Measurements from ENCODE around the gene TNNT1.

DNA sequence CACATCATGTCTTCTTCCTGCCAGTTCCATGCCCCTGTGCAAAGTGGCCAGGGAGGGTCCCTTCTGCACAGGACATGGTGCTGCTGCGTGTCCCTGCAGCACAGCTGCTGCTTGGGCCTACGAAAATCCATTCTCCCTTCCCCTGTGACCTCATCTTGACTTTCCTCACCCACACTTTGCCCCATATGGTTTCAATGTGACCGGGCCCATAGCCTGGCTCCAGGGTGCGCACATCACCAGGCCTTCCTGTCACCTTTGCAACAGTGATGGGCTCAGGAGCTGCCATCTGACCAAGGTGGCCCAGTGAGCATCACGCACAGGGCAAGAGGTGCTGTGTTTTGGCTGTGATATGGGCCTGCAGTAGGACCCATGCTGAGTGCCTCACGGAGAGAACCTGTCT lies 42.4 kb downstream of the TNNT1 start:
- TF ChIP-seq, protein P1, sequence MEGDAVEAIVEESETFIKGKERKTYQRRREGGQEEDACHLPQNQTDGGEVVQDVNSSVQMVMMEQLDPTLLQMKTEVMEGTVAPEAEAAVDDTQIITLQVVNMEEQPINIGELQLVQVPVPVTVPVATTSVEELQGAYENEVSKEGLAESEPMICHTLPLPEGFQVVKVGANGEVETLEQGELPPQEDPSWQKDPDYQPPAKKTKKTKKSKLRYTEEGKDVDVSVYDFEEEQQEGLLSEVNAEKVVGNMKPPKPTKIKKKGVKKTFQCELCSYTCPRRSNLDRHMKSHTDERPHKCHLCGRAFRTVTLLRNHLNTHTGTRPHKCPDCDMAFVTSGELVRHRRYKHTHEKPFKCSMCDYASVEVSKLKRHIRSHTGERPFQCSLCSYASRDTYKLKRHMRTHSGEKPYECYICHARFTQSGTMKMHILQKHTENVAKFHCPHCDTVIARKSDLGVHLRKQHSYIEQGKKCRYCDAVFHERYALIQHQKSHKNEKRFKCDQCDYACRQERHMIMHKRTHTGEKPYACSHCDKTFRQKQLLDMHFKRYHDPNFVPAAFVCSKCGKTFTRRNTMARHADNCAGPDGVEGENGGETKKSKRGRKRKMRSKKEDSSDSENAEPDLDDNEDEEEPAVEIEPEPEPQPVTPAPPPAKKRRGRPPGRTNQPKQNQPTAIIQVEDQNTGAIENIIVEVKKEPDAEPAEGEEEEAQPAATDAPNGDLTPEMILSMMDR (IDR thresholded peaks at IDR 0.05) = no peak
- TF ChIP-seq POLR2A (IDR thresholded peaks at IDR 0.05) = no peak
